H9 (cell line): ENCODE results near the gene LYRM7. TPM values are rescaled to one million over a fixed set of nuclear protein-coding genes. Genes with fewer than 3 reads are reported as not detected.

ENCODE experiments used
- DNase-seq: peaks from one replicate; pipeline ENCODE4 v3.0.0-alpha.2; 2017
- H2AFZ ChIP-seq: one replicate; pipeline ENCODE4 v1.6.1; 2013; ENCODE audit warnings: mild to moderate bottlenecking, low read length, control low read depth, moderate library complexity
- H2AK5ac ChIP-seq: 2 replicates; pipeline ENCODE4 v1.6.1; 2013; ENCODE audit warnings: low read length, control low read depth, mixed read lengths; ENCODE audit not compliant: insufficient read length
- H2BK120ac ChIP-seq: one replicate; pipeline ENCODE4 v1.6.1; 2013; ENCODE audit warnings: low read depth, mild to moderate bottlenecking, low read length, control low read depth, inconsistent platforms; ENCODE audit not compliant: poor library complexity, severe bottlenecking
- H2BK12ac ChIP-seq: 2 replicates; pipeline ENCODE4 v1.6.1; 2013; ENCODE audit warnings: low read length, control low read depth, mixed read lengths, low read depth; ENCODE audit not compliant: insufficient read length
- H2BK15ac ChIP-seq: 2 replicates; pipeline ENCODE4 v1.6.1; 2013; ENCODE audit warnings: low read depth, low read length, control low read depth
- H2BK20ac ChIP-seq: one replicate; pipeline ENCODE4 v1.6.1; 2013; ENCODE audit warnings: low read depth, mild to moderate bottlenecking, low read length, control low read depth, inconsistent platforms; ENCODE audit not compliant: poor library complexity, severe bottlenecking
- H2BK5ac ChIP-seq: 2 replicates; pipeline ENCODE4 v1.6.1; 2013; ENCODE audit warnings: low read length, control low read depth, mixed read lengths; ENCODE audit not compliant: insufficient read length
- H3K14ac ChIP-seq: 2 replicates; pipeline ENCODE4 v1.6.1; 2013; ENCODE audit warnings: low read length, control low read depth; ENCODE audit not compliant: insufficient read depth
- H3K18ac ChIP-seq: 2 replicates; pipeline ENCODE4 v1.6.1; 2013; ENCODE audit warnings: low read depth, mild to moderate bottlenecking, mixed read lengths, low read length, control low read depth; ENCODE audit not compliant: insufficient read length
- H3K23ac ChIP-seq: 2 replicates; pipeline ENCODE4 v1.6.1; 2013; ENCODE audit warnings: low read length, control low read depth, mixed read lengths, low read depth; ENCODE audit not compliant: insufficient read length
- H3K23me2 ChIP-seq: 2 replicates; pipeline ENCODE4 v1.6.1; 2013; ENCODE audit warnings: low read depth, mild to moderate bottlenecking, mixed read lengths, low read length, control low read depth; ENCODE audit not compliant: insufficient read length, poor library complexity, severe bottlenecking
- H3K27ac ChIP-seq: 2 replicates; pipeline ENCODE4 v1.5.1; 2013; ENCODE audit warnings: low read length, control low read depth, mixed read lengths, low read depth; ENCODE audit not compliant: insufficient read length
- H3K27me3 ChIP-seq: 2 replicates; pipeline ENCODE4 v1.6.1; 2013; ENCODE audit warnings: low read length, control low read depth, inconsistent platforms; ENCODE audit not compliant: insufficient read depth
- H3K4ac ChIP-seq: 2 replicates; pipeline ENCODE4 v1.6.1; 2013; ENCODE audit warnings: low read depth, mild to moderate bottlenecking, control low read depth, inconsistent platforms, low read length, moderate library complexity
- H3K4me1 ChIP-seq: 2 replicates; pipeline ENCODE4 v1.6.1; 2013; ENCODE audit warnings: low read length, control low read depth, inconsistent platforms; ENCODE audit not compliant: insufficient read depth
- H3K4me2 ChIP-seq: 2 replicates; pipeline ENCODE4 v1.6.1; 2013; ENCODE audit warnings: low read length, control low read depth, mixed read lengths; ENCODE audit not compliant: insufficient read length, insufficient read depth
- H3K56ac ChIP-seq: 2 replicates; pipeline ENCODE4 v1.6.1; 2013; ENCODE audit warnings: low read depth, mild to moderate bottlenecking, mixed read lengths, low read length, control low read depth; ENCODE audit not compliant: insufficient read length
- H3K79me1 ChIP-seq: 2 replicates; pipeline ENCODE4 v1.6.1; 2013; ENCODE audit warnings: low read depth, mild to moderate bottlenecking, moderate library complexity, low read length, control low read depth, inconsistent platforms; ENCODE audit not compliant: insufficient read depth, poor library complexity, severe bottlenecking
- H3K79me2 ChIP-seq: 2 replicates; pipeline ENCODE4 v1.6.1; 2013; ENCODE audit warnings: low read length, control low read depth, inconsistent platforms; ENCODE audit not compliant: insufficient read depth
- H3K9ac ChIP-seq: 2 replicates; pipeline ENCODE4 v1.6.1; 2013; ENCODE audit warnings: low read length, control low read depth, mixed read lengths; ENCODE audit not compliant: insufficient read length; ENCODE audit errors: extremely low read depth
- H3K9me3 ChIP-seq: one replicate; pipeline ENCODE4 v1.6.1; 2013; ENCODE audit warnings: low read depth, low read length, inconsistent platforms; ENCODE audit not compliant: control insufficient read depth
- H3T11ph ChIP-seq: one replicate; pipeline ENCODE4 v1.6.1; 2013; ENCODE audit warnings: mild to moderate bottlenecking, low read length, control low read depth, inconsistent platforms
- H4K20me1 ChIP-seq: one replicate; pipeline ENCODE4 v1.6.1; 2013; ENCODE audit not compliant: control insufficient read depth, insufficient read length, insufficient read depth
- H4K5ac ChIP-seq: 2 replicates; pipeline ENCODE4 v1.6.1; 2013; ENCODE audit warnings: low read depth, mild to moderate bottlenecking, mixed read lengths, low read length, control low read depth; ENCODE audit not compliant: insufficient read length
- H4K8ac ChIP-seq: replicated peaks from 2 replicates; pipeline ENCODE4 v1.6.1; 2013; ENCODE audit warnings: low read length, control low read depth, mixed read lengths, low read depth; ENCODE audit not compliant: insufficient read length
- H4K91ac ChIP-seq: 2 replicates; pipeline ENCODE4 v1.6.1; 2013; ENCODE audit warnings: low read depth, mild to moderate bottlenecking, moderate library complexity, mixed read lengths, low read length, control low read depth; ENCODE audit not compliant: insufficient read length
- H3K27ac Mint-ChIP-seq, 3 experiments: 2 replicates in 2 of 3; 3 replicates in 1 of 3; pipeline ENCODE4 v1.8.0; 2020 to 2021; ENCODE audit warnings: mixed read lengths in 3 of 3, mild to moderate bottlenecking in 1 of 3, moderate library complexity in 1 of 3
- H3K27me3 Mint-ChIP-seq: 2 replicates; pipeline ENCODE4 v1.8.0; 2021; ENCODE audit warnings: low read depth, mild to moderate bottlenecking, moderate library complexity, mixed read lengths
- H3K36me3 Mint-ChIP-seq, 3 experiments: 2 replicates in 2 of 3; 3 replicates in 1 of 3; pipeline ENCODE4 v1.8.0; 2020 to 2021; ENCODE audit warnings: low read depth in 3 of 3, mixed read lengths in 3 of 3; ENCODE audit not compliant: insufficient read depth in 1 of 3
- H3K4me1 Mint-ChIP-seq, 2 experiments: 2 replicates each; pipeline ENCODE4 v1.8.0; 2020; ENCODE audit warnings: mixed read lengths in 2 of 2
- H3K4me3 Mint-ChIP-seq, 2 experiments: 2 replicates in 1 of 2; 3 replicates in 1 of 2; pipeline ENCODE4 v1.8.0; 2020 to 2021; ENCODE audit warnings: mild to moderate bottlenecking in 2 of 2, mixed read lengths in 2 of 2, moderate library complexity in 1 of 2
- H3K9me3 Mint-ChIP-seq, 2 experiments: 2 replicates in 1 of 2; 3 replicates in 1 of 2; pipeline ENCODE4 v1.8.0; 2020; ENCODE audit warnings: mild to moderate bottlenecking in 2 of 2, mixed read lengths in 2 of 2, moderate library complexity in 1 of 2
- WGBS: extraction: QIAGEN DNeasy Blood & Tissue Kit; methylation state at CpG from one replicate; pipeline ENCODE4 v1.1.7; 2013; ENCODE audit warnings: missing lambda C conversion rate, low lambda C conversion rate, mixed read lengths; ENCODE audit not compliant: insufficient read length; ENCODE audit errors: extremely low coverage; 5-methylcytosine and 5-hydroxymethylcytosine counted together
- total RNA-seq: library from RNA; stranded (reverse); gene quantifications from 2 replicates; pipeline ENCODE4 v1.2.1, GENCODE V29; 2021
- TF ChIP-seq, protein P1 (sequence below): fragments of 200-600 bp; sonication (generic); conservative IDR thresholded peaks from 3 replicates; pipeline ENCODE4 v1.8.0; 2021; ENCODE audit warnings: antibody characterized with exemption, mild to moderate bottlenecking

Gene LYRM7
- total RNA-seq, 1 experiment from 2014 or later = 7.0 TPM

DNA sequence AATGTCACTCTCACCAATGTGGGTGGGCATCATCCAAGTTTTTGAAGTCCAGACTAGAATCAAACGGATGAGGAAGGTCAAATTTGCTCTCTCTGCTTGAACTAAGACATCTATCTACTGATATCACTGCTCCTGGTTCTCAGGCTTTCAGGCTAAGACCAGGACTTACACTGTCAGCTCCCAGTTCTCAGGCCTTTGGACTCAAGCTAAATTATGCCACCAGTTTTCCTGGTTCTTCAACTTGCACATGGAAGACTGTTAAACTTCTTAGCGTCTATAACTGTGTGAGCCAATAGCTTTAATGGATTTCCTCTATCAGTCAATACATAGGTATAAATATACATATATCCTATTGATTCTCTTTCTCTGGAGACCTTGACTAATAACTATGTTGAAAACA, 35.3 kb downstream of the LYRM7 start:
- H3K56ac ChIP-seq = no peak overlapping the region
- no peak overlapping the region for H3K4me2 ChIP-seq
- peaks cover 12 to 27% of the 10 kb centered on the region in 2 experiments for H3K4me1 Mint-ChIP-seq
- H3K79me2 ChIP-seq = no peaks in the 10 kb centered on the region
- no peak overlapping the region for H3K9ac ChIP-seq
- H4K5ac ChIP-seq = no peak overlapping the region
- no peaks in the 10 kb centered on the region; the same call in 1 of the 2 replicates for H3K4me1 ChIP-seq
- H2BK15ac ChIP-seq = no peak overlapping the region
- no peak overlapping the region for H2BK5ac ChIP-seq
- no peak overlapping the region for H2AK5ac ChIP-seq
- no CpG with 5 or more reads among the region's 2 CpGs for WGBS
- H4K8ac ChIP-seq = no peak overlapping the region
- no peaks in the 10 kb centered on the region for H3K27me3 ChIP-seq
- no peak overlapping the region for H2BK120ac ChIP-seq
- no peaks in the 10 kb centered on the region for H3K36me3 Mint-ChIP-seq
- H3K14ac ChIP-seq = no peak overlapping the region
- H3K4me3 Mint-ChIP-seq = no peak overlapping the region
- H3K23me2 ChIP-seq = no peaks in the 10 kb centered on the region
- H3K23ac ChIP-seq = no peak overlapping the region
- no peaks in the 10 kb centered on the region for H4K20me1 ChIP-seq
- no peak overlapping the region for H2BK20ac ChIP-seq
- H4K91ac ChIP-seq = no peak overlapping the region
- no peak for DNase-seq
- H3K79me1 ChIP-seq = no peaks in the 10 kb centered on the region
- no peaks in the 10 kb centered on the region; a peak in 1 of 5 replicates for H3K9me3 Mint-ChIP-seq
- no peak overlapping the region for H3T11ph ChIP-seq
- H3K27ac ChIP-seq = no peak overlapping the region
- no peak overlapping the region for H2AFZ ChIP-seq
- no peaks in the 10 kb centered on the region for H3K27me3 Mint-ChIP-seq
- no peak overlapping the region for H2BK12ac ChIP-seq
- TF ChIP-seq, protein P1, sequence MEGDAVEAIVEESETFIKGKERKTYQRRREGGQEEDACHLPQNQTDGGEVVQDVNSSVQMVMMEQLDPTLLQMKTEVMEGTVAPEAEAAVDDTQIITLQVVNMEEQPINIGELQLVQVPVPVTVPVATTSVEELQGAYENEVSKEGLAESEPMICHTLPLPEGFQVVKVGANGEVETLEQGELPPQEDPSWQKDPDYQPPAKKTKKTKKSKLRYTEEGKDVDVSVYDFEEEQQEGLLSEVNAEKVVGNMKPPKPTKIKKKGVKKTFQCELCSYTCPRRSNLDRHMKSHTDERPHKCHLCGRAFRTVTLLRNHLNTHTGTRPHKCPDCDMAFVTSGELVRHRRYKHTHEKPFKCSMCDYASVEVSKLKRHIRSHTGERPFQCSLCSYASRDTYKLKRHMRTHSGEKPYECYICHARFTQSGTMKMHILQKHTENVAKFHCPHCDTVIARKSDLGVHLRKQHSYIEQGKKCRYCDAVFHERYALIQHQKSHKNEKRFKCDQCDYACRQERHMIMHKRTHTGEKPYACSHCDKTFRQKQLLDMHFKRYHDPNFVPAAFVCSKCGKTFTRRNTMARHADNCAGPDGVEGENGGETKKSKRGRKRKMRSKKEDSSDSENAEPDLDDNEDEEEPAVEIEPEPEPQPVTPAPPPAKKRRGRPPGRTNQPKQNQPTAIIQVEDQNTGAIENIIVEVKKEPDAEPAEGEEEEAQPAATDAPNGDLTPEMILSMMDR = no peak
- H3K27ac Mint-ChIP-seq = no peak overlapping the region
- H3K4ac ChIP-seq = no peak overlapping the region
- no peak overlapping the region for H3K18ac ChIP-seq
- H3K9me3 ChIP-seq = no peaks in the 10 kb centered on the region
